HG02588 (cell line): ENCODE measurements around the gene S100A14.

Source experiments
- ATAC-seq: cut with Tn5 transposase; IDR thresholded peaks from one replicate; pipeline ENCODE4 v1.9.1; 2021; ENCODE audit warnings: mild to moderate bottlenecking, moderate library complexity; ENCODE audit not compliant: unreplicated experiment

S100A14 gene

DNA sequence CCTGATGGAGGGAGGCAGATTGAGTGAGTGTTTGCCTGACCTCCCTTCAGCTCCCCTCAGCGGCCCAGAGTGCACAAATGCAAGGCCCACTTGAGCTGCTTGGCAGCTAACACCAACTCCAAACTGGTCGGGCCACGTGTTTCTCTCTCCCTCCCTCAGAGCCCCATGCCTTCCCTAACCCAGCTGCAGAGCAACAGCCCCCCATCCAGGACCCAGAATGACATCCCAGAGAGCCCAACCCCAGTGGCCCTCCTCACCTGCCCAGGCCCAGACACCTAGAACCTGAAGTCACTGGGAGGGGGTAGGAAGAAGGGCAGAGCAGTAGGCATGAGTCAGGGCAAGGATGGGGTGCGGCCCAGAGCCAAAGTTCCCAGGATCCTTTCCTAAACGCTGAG, 789 bp upstream of the S100A14 start:
- ATAC-seq: no peak

GRCh38 chr1:153615406-153615805, 719 bp downstream of the S100A14 start:
- ATAC-seq: no peak

GRCh38 chr1:153614906-153615305, 1.2 kb downstream of the S100A14 start:
- no peak for ATAC-seq

- ATAC-seq: no peak
These were observed 1.8 kb downstream of the S100A14 start for GRCh38 chr1:153614189-153614900.

DNA sequence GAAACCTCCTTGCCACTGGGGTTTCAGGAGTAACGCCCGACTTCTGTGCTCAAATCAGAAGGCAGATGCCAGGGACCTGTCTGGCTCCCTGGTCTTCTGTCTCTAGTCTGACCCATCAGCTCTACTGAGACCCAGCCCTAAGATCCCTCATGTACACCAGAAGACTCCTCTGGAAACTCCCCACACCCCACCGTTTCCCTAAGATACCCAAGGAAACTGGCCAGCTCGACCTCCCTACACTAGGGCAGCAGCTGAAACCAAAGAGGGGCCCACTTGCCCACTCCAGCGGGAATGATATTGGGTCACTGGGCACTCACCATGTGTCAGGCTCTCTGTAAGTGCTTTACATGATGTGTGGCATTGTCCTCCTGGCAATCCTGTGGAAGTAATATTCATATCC, 2.7 kb downstream of the S100A14 start:
- ATAC-seq: no peak

GRCh38 chr1:153612755-153613331, 3.3 kb downstream of the S100A14 start, which contains the start of gene S100A16:
Gene S100A16 (minus strand): TSS chr1:153613137. CDS start chr1:153608151, 4,986 bp downstream.
- ATAC-seq: no peak

DNA sequence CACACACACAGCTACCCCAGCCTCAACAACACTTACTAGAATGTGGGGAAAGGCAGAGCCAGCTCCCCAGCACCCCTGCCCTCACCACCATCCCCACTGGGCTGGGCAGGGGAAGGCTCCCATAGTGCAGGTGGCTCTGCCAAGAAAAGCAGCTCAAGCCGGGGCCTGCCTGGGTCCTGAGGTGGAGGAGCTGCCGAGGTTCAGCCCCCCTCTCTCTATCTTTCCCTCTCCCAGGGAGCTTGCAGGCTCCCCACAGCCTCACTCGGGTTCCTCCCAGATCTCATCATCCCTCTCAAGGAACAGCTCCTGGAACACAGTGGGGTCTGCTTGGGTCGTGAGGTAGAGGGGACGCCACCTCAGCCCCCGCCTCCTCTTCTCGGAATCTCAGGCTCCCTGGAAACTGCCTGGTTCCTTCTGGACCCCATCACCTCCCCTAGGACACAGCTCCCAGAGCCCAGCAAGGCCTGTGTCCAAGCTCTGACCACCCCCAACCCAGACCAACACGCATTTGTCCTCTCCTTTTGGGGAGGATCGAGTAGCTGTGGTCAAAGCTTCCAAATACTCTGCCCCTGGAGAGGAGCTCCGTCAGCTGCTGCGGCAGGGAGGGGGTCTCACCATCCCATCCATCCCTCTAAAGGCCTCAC, 3.9 kb downstream of the S100A14 start:
- ATAC-seq: no peak

GRCh38 chr1:153611356-153611755, 4.8 kb downstream of the S100A14 start:
- no peak for ATAC-seq

DNA sequence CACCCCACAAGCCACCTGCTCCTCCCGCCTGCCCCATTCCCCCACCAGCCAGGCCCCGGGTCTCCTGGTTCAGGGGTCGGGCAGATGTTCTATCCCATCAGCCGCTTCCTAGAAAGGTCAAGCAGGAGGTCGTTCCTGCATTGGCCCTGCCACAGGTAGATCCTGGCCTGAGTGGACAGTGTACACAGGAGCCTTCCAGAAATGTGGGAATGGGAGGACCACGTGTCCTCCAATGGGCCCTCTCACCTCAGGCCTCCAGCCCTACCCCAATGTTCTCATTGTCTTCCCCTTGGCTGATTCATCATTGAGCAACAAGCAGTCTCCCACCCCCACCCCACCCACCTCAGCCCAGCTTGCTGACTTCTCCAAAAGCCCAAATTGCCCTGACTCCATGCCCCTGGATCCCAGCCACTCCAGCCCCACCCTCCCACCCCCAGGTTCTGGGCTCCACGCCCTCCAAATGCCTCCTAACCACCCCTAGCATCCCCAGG, 5.3 kb downstream of the S100A14 start:
- ATAC-seq: no peak

DNA sequence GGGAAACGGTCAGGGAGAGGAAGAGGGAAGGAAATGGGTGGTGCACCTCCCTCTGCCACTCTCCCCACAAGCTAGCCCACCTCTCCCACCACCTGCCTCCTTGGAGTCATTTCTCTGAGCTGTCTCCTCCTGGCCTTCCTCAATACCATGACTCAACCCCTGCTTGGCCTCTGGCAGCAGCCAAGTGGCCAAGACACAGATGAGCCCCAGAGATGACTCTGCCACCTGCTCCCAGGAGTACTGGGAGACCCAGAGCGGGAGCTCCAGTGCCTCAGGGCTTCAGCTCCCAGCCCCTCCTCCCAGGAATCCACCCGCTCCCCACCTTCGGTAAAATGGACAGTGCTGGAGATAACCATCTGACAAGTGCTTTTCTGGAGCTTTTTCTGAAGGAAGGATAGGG, 5.8 kb downstream of the S100A14 start:
- no peak for ATAC-seq

- ATAC-seq: no peak
These were observed 6.6 kb downstream of the S100A14 start for GRCh38 chr1:153609585-153609907.

GRCh38 chr1:153608742-153609584, 7.2 kb downstream of the S100A14 start:
- no peak for ATAC-seq

- no peak for ATAC-seq
These were observed 7.9 kb downstream of the S100A14 start for GRCh38 chr1:153608089-153608682.

GRCh38 chr1:153607381-153607780, 8.7 kb downstream of the S100A14 start:
- no peak for ATAC-seq

GRCh38 chr1:153606194-153606593, 9.9 kb downstream of the S100A14 start:
- ATAC-seq: no peak

DNA sequence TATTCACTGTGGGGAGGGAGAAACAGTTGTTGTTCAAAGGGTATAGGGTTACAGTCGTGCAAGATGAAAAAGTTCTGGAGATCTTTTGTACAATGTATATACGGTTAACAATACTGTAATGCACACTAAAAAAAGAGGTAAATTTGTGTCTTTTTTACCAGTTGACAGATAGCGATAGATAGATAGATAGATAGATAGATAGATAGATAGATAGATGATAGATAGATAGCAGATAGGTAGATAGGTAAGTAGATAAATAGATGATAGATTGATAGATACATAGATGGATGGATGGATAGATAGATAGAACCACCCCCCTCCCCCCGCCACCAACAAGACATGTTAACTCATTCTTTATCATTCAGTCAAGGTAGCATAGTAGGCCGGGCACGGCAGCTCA, 13.4 kb downstream of the S100A14 start:
- ATAC-seq: no peak

GRCh38 chr1:153599847-153600246, 16.3 kb downstream of the S100A14 start:
- ATAC-seq: no peak

GRCh38 chr1:153598309-153599172, 17.6 kb downstream of the S100A14 start:
- peak; percentile 97 for ATAC-seq

DNA sequence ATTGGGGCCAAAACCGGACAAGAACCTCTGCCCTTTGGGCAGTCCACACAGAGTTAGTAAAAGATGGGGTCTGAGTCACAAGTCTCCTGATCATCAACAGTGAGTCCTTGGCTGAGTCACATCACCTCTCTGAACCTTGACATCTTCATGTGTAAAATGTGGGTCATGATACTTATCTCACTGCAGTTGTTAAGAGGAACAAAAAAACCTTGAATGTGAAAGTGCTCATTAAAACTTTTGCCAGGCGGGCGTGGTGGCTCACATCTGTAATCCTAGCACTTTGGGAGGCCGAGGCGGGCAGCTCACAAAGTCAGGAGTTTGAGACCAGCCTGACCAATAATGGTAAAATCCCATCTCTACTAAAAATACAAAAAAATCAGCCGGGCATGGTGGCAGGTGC, 18.9 kb downstream of the S100A14 start:
- ATAC-seq: no peak

DNA sequence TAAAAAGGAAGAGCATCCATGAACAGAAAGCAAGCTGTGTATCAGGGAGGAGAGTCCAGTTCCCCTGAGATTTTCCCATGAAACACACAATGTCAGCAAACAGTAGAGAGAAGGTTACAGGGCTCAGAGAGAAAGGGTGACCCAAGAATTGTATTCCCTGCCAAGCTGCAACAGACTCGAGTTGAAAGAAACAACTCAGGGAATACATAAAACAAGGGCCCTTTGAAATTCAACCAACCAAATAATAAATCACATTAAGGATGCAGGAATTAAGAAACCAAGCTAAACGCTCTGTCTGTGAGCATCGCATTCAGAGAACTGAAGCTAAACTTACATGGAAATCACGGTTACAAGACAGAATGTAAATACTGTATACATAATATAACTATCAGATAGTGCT, 23.4 kb downstream of the S100A14 start:
- ATAC-seq: no peak
